ENCODE results near the gene NUSAP1.

DNA sequence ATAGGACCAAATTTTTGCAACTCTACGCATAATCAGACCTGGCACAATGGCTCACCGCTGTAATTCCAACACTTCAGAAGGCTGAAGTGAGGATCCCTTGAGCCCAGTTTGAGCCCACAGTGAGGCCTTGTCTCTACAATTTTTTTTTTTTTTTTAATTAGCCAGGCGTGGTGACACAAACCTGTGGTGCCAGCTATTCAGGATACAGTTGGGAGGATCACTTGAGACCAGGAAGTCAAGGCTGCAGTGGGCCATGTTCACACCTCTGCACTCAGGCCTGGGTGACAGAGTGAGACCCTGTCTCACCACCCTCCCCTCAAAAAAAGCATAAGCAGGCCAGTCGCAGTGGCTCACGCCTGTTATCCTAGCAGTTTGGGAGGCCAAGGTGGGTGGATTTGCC is 25.0 kb upstream of the NUSAP1 start:
- TF ChIP-seq YY1 (IDR thresholded peaks at IDR 0.05; ENCODE audit: low read depth, low read length) (no peak), ETV6 (conservative IDR thresholded peaks at IDR 0.05 in 1 of 2, IDR thresholded peaks at IDR 0.05 in 1 of 2; ENCODE audit: borderline replicate concordance in 1 of 2, low read depth in 1 of 2) (no peak), EGR1 (IDR thresholded peaks at IDR 0.05; ENCODE audit: borderline replicate concordance in 1 of 2, low read depth in 2 of 2, low read length in 2 of 2) (no peak), PBX3 (IDR thresholded peaks at IDR 0.05; ENCODE audit: insufficient replicate concordance, low read depth, low read length) (no peak), REST (IDR thresholded peaks at IDR 0.05; ENCODE audit: low read depth, low read length) (no peak), MAX (IDR thresholded peaks at IDR 0.05; ENCODE audit: low read depth, low read length) (no peak), JUNB (IDR thresholded peaks at IDR 0.05) (no peak)

Measured in GM12878 (cell line).